Ishikawa (cell line): ENCODE results near the gene SLC9A9.

ENCODE experiments used
- CEBPB ChIP-seq: IDR thresholded peaks from 2 replicates; pipeline ENCODE4 v1.6.1; 2012
- EGR1 ChIP-seq: IDR thresholded peaks from 2 replicates; pipeline ENCODE4 v1.6.1; 2012
- EP300 ChIP-seq: IDR thresholded peaks from 2 replicates; pipeline ENCODE4 v1.6.1; 2012; ENCODE audit warnings: borderline replicate concordance
- FOXM1 ChIP-seq: IDR thresholded peaks from 2 replicates; pipeline ENCODE4 v1.6.1; 2012; ENCODE audit warnings: low read depth, borderline replicate concordance
- MAX ChIP-seq: IDR thresholded peaks from 2 replicates; pipeline ENCODE4 v1.6.1; 2012
- RAD21 ChIP-seq: IDR thresholded peaks from 2 replicates; pipeline ENCODE4 v1.6.1; 2012; ENCODE audit warnings: low read depth
- TEAD4 ChIP-seq: IDR thresholded peaks from 2 replicates; pipeline ENCODE4 v1.6.1; 2012
- YY1 ChIP-seq: IDR thresholded peaks from 2 replicates; pipeline ENCODE4 v1.6.1; 2012; ENCODE audit warnings: low read depth
- ZBTB7A ChIP-seq: IDR thresholded peaks from 2 replicates; pipeline ENCODE4 v1.6.1; 2012; ENCODE audit warnings: low read depth

GRCh38 chr3:143514874-143515273 is 333.4 kb downstream of the SLC9A9 start:
- TF ChIP-seq CEBPB (no peak), ZBTB7A (no peak), YY1 (no peak), MAX (no peak), FOXM1 (no peak), RAD21 (no peak), EGR1 (no peak), TEAD4 (no peak), EP300 (no peak)
